Caco-2 (cell line): Measurements from ENCODE around the gene ATP8B3. TPM values are rescaled to one million over a fixed set of nuclear protein-coding genes. Genes with fewer than 3 reads are reported as not detected.

Experiments
- BruUV-seq: library from RNA; stranded (reverse); fragments of 400-500 nt; replicated peaks from 2 replicates; lab custom pipeline; 2021; lab: Mats Ljungman, UMichigan
- CTCF ChIA-PET: fragments of 300-600 bp; sonication (Branson Sonifier 250); formaldehyde crosslinking; loops from one replicate; lab custom pipeline; 2022; ENCODE audit warnings: antibody characterized with exemption; lab: Charles Lee
- POLR2A ChIA-PET: fragments of 300-600 bp; sonication (Branson Sonifier 250); formaldehyde crosslinking; loops from one replicate; lab custom pipeline; 2022; ENCODE audit warnings: antibody characterized with exemption; lab: Charles Lee
- DNase-seq, 2 experiments: peaks; one replicate each; pipeline versions ENCODE4 v3.0.0 to v3.0.0-alpha.2; 2020 to 2022
- H3K27me3 ChIP-seq: replicated peaks from 2 replicates; pipeline ENCODE4 v1.6.0; 2011; ENCODE audit warnings: low read length; ENCODE audit not compliant: control insufficient read depth, insufficient read depth
- H3K36me3 ChIP-seq: 2 replicates; pipeline ENCODE4 v1.5.1; 2011; ENCODE audit warnings: low read length; ENCODE audit not compliant: control insufficient read depth, insufficient read depth
- H3K4me1 ChIP-seq: fragments of 250-450 bp; sonication (Bioruptor Pico); 2 replicates; pipeline ENCODE4 v1.5.1; 2020; ENCODE audit warnings: mild to moderate bottlenecking
- H3K4me3 ChIP-seq: 2 replicates; pipeline ENCODE4 v1.5.1; 2011; ENCODE audit warnings: low read depth, mild to moderate bottlenecking, control low read depth, low read length
- H3K9me3 ChIP-seq: fragments of 250-450 bp; sonication (Bioruptor Pico); 2 replicates; pipeline ENCODE4 v1.5.1; 2020; ENCODE audit warnings: mild to moderate bottlenecking, moderate library complexity
- H3K27ac Mint-ChIP-seq: one replicate; pipeline ENCODE4 v1.8.0; 2022; ENCODE audit warnings: mixed read lengths; ENCODE audit not compliant: unreplicated experiment
- H3K27me3 Mint-ChIP-seq: one replicate; pipeline ENCODE4 v1.8.0; 2022; ENCODE audit warnings: mixed read lengths; ENCODE audit not compliant: insufficient read depth, unreplicated experiment
- H3K36me3 Mint-ChIP-seq: one replicate; pipeline ENCODE4 v1.8.0; 2022; ENCODE audit warnings: mild to moderate bottlenecking, mixed read lengths; ENCODE audit not compliant: insufficient read depth, unreplicated experiment
- H3K4me1 Mint-ChIP-seq: one replicate; pipeline ENCODE4 v1.8.0; 2022; ENCODE audit warnings: low read depth, mixed read lengths; ENCODE audit not compliant: unreplicated experiment
- H3K4me3 Mint-ChIP-seq: one replicate; pipeline ENCODE4 v1.8.0; 2022; ENCODE audit warnings: mild to moderate bottlenecking, moderate library complexity, mixed read lengths; ENCODE audit not compliant: unreplicated experiment
- H3K9me3 Mint-ChIP-seq: one replicate; pipeline ENCODE4 v1.8.0; 2022; ENCODE audit warnings: mixed read lengths; ENCODE audit not compliant: unreplicated experiment
- CTCF ChIP-seq, 2 experiments: fragments of 200-600 bp in 1 of 2; IDR thresholded peaks; 1 replicate in 1 of 2; 2 replicates in 1 of 2; pipeline versions ENCODE4 v1.5.1 to v1.8.0; 2011 to 2022; ENCODE audit warnings: antibody characterized with exemption in 1 of 2, control low read depth in 1 of 2, inconsistent platforms in 1 of 2, low read depth in 1 of 2, low read length in 1 of 2, mild to moderate bottlenecking in 1 of 2, moderate library complexity in 1 of 2; ENCODE audit not compliant: insufficient read depth in 1 of 2, severe bottlenecking in 1 of 2, unreplicated experiment in 1 of 2
- intact Hi-C: fragments of 100-400 bp; cut with micrococcal nuclease; formaldehyde crosslinking; loops from one replicate; pipeline ENCODE4 v1.10.0; 2022; ENCODE audit not compliant: unreplicated experiment
- total RNA-seq: library from RNA; stranded (reverse); gene quantifications from 2 replicates; pipeline ENCODE4 v1.2.3, GENCODE V29; 2022

ATP8B3 gene
- total RNA-seq, 1 experiment from 2014 or later, result 0.45 TPM

GRCh38 chr19:1758959-1759903, 52.8 kb downstream of the ATP8B3 start:
- H3K4me1 Mint-ChIP-seq, result peaks cover 7% of the 10 kb centered on the region
- no peak overlapping the region for H3K27ac Mint-ChIP-seq
- peaks cover 6% of the 10 kb centered on the region for H3K36me3 Mint-ChIP-seq
- Histone ChIP-seq H3K4me3 (no peak overlapping the region), H3K27me3 (peaks cover 2% of the 10 kb centered on the region), H3K9me3 (no peaks in the 10 kb centered on the region), H3K36me3 (no peaks in the 10 kb centered on the region), H3K4me1 (peaks cover 2% of the 10 kb centered on the region; the same call in 1 of the 2 replicates)
- no peak overlapping the region for H3K4me3 Mint-ChIP-seq
- POLR2A ChIA-PET, result no interaction called here
- no peaks in the 10 kb centered on the region for H3K9me3 Mint-ChIP-seq
- no TSS peak for BruUV-seq
- CTCF ChIA-PET, result no interaction called here
- peaks cover 40% of the 10 kb centered on the region for H3K27me3 Mint-ChIP-seq
- intact Hi-C loops, result no loop called here
- TF ChIP-seq CTCF (IDR thresholded peaks at IDR 0.05; ENCODE audit: insufficient read depth in 1 of 2, low read depth in 1 of 2, low read length in 1 of 2, severe bottlenecking in 1 of 2, unreplicated experiment in 1 of 2), result no peak
- no peak for DNase-seq

DNA sequence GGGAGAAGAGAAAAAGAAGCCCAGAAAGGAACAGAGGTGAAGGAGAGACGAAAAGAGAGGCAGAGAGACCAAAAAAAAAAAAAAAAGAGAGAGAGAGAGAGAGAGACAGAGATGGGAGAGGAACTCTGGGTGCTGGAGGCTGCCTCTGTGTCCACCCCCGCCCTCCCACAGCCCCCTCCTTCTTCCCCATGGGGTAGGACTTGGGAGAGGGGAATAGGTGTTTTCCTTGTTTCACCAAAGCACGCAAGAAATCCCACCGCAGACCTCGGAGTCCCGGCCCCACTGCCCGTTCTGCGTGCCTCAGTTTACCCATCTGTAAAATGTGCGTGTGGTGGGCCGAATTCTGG, 53.9 kb downstream of the ATP8B3 start:
- Mint-ChIP-seq H3K27ac (no peak overlapping the region), H3K9me3 (no peaks in the 10 kb centered on the region), H3K4me3 (no peak overlapping the region), H3K27me3 (peaks cover 35% of the 10 kb centered on the region), H3K4me1 (peaks cover 7% of the 10 kb centered on the region), H3K36me3 (peaks cover 6% of the 10 kb centered on the region)
- DNase-seq, result no peak
- H3K9me3 ChIP-seq, result no peaks in the 10 kb centered on the region
- ChIA-PET POLR2A (no interaction called here), CTCF (no interaction called here)
- intact Hi-C loops, result no loop called here
- BruUV-seq, result no TSS peak
- peaks cover 2% of the 10 kb centered on the region for H3K27me3 ChIP-seq
- H3K4me3 ChIP-seq, result no peak overlapping the region
- no peaks in the 10 kb centered on the region for H3K36me3 ChIP-seq
- peaks cover 2% of the 10 kb centered on the region; the same call in 1 of the 2 replicates for H3K4me1 ChIP-seq
- no peak for TF ChIP-seq CTCF (IDR thresholded peaks at IDR 0.05; ENCODE audit: insufficient read depth in 1 of 2, low read depth in 1 of 2, low read length in 1 of 2, severe bottlenecking in 1 of 2, unreplicated experiment in 1 of 2)

DNA sequence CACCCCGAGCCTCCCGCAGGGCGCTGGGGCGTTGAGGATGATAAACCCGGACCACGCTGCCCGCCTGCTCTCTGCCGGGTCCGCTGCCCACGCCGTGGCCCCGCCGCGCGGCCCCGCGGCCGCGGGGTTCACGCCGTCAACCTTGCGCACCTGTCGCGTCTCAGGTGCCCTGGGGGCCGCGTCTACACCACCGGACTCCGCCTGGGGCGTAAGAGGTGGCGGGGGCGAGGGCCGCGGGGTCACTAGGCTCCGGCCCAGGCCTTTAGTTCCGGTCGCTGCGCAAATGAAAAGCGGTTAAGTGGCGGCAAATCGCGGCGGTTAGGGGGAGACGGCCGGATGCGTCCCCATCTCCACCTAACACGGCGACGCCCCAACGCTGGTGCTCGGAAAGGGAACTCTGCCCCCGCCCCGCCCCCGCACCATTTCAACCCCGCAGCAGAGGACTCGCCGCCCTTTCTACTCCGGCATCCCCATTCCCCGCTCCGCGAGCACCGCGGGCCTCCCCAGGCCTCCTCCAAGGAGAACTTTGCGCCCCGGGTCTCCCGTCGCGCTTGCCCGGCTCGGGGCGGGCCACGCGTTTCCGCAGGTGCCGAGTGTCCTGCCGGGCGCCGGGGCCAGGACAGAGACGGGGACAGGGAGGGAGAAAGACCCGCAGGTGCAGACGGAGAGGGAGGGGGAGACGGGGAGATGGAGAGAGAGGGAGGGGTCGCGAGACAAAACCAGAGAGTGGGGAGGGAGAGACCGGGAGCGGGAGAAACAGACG, 54.4 kb downstream of the ATP8B3 start:
- no peaks in the 10 kb centered on the region for H3K36me3 ChIP-seq
- no TSS peak for BruUV-seq
- H3K4me1 ChIP-seq, result peaks cover 2% of the 10 kb centered on the region; the same call in 1 of the 2 replicates
- peaks cover 2% of the 10 kb centered on the region for H3K27me3 ChIP-seq
- no peaks in the 10 kb centered on the region for H3K9me3 Mint-ChIP-seq
- peaks cover 7% of the 10 kb centered on the region for H3K4me1 Mint-ChIP-seq
- no peak overlapping the region for H3K4me3 ChIP-seq
- CTCF ChIA-PET, result interaction anchor here (0.6 kb wide), 1 partner anchor 940 kb away, joined by 3 read pairs; no protein-coding TSS in a partner anchor
- TF ChIP-seq CTCF (IDR thresholded peaks at IDR 0.05; ENCODE audit: insufficient read depth in 1 of 2, low read depth in 1 of 2, low read length in 1 of 2, severe bottlenecking in 1 of 2, unreplicated experiment in 1 of 2), result no peak
- peak overlapping the region; percentile 53 for H3K4me3 Mint-ChIP-seq
- H3K9me3 ChIP-seq, result no peaks in the 10 kb centered on the region
- POLR2A ChIA-PET, result no interaction called here
- H3K36me3 Mint-ChIP-seq, result peaks cover 6% of the 10 kb centered on the region
- peaks cover 37% of the 10 kb centered on the region for H3K27me3 Mint-ChIP-seq
- H3K27ac Mint-ChIP-seq, result no peak overlapping the region
- DNase-seq, result no peak
- intact Hi-C loops, result no loop called here
